ENCODE data around the gene SIRT7.
"Not testable (repeated sequence)": the region's sequence is repeated elsewhere in the genome, so short reads cannot be mapped to it uniquely, and the experiment has no call there.

The SIRT7 gene

GRCh38 chr17:81921537-81921862, 3.5 kb upstream of the SIRT7 start:
- H3K4me3 ChIP-seq: peak overlapping the region in 8 of 10 experiments; percentile 32 to 99 (median 94); a peak in 15 of 20 replicates
- peak overlapping the region in 10 of 11 experiments; percentile 4 to 99 (median 98); a peak in 17 of 22 replicates for H3K27ac ChIP-seq
- H3K27me3 ChIP-seq: no peaks in the 10 kb centered on the region
- H3K4me1 ChIP-seq: peaks cover 82 to 94% (median 88%) of the 10 kb centered on the region in 10 experiments
- H4K20me1 ChIP-seq: peaks cover 31 to 93% (median 67%) of the 10 kb centered on the region in 11 experiments
- TF ChIP-seq Cebpa-rat (IDR thresholded peaks at IDR 0.05): no peak
- H3K9me3 ChIP-seq (replicated peaks in 1 of 11): no peaks in the 10 kb centered on the region
- peak overlapping the region; percentile 98 to 100 (median 100) for H3K4me2 ChIP-seq
- H3K9ac ChIP-seq: peak overlapping the region; percentile 68 to 99 (median 94); a peak in 20 of 22 replicates
- H3K36me3 ChIP-seq: peaks cover 21 to 45% (median 37%) of the 10 kb centered on the region in 11 experiments

GRCh38 chr17:81920612-81921536, 2.9 kb upstream of the SIRT7 start:
- H3K4me2 ChIP-seq: peak overlapping the region; percentile 98 to 100 (median 100)
- peak overlapping the region in 10 of 11 experiments; percentile 4 to 99 (median 94); a peak in 18 of 22 replicates for H3K27ac ChIP-seq
- no peak for TF ChIP-seq Cebpa-rat (IDR thresholded peaks at IDR 0.05)
- peaks cover 31 to 95% (median 73%) of the 10 kb centered on the region in 11 experiments for H4K20me1 ChIP-seq
- no peaks in the 10 kb centered on the region for H3K27me3 ChIP-seq
- H3K4me1 ChIP-seq: peaks cover 79 to 93% (median 89%) of the 10 kb centered on the region in 10 experiments
- H3K4me3 ChIP-seq: peak overlapping the region in 8 of 10 experiments; percentile 32 to 99 (median 92); a peak in 16 of 20 replicates
- H3K9ac ChIP-seq: peak overlapping the region; percentile 68 to 96 (median 74)
- peaks cover 24 to 51% (median 41%) of the 10 kb centered on the region in 11 experiments for H3K36me3 ChIP-seq
- H3K9me3 ChIP-seq (replicated peaks in 1 of 11): no peaks in the 10 kb centered on the region

DNA sequence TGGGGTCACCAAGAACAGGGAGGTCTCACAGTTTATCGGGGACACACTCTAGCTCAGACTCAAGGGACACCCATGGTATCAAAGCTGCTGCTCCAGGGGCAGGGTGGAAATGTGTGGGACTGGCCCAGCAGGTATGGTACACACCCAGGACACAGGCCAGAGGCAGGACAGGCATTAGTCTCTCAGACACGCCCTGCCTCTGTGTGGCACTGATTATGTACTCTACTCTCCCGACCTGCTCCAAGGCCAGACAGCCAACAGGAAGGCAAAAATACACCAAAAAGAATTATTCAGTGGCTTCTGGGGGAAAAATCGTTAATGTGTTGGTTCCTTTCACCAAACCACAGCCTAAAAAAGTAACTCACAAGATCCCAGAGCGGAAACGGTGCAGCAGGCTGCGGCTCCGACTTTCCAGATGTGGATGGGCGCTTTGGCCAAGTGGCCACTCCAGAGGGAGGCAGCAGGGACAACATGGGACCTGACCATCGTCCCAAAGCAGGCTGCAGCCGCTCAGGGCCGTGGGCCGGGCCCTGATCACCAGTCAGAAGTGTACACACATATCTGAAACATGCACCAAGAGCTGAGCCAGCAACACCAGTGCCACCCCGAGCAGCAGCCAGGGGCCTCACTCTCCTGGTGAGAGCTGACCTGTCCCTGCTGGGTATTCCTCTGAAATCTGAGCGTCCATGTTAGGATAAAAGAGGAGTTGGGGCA, 1.0 kb upstream of the SIRT7 start:
- Histone ChIP-seq H3K27me3 (no peaks in the 10 kb centered on the region), H3K4me1 (peaks cover 60 to 84% (median 77%) of the 10 kb centered on the region in 10 experiments), H4K20me1 (peaks cover 34 to 98% (median 86%) of the 10 kb centered on the region in 11 experiments), H3K9me3 (replicated peaks in 1 of 11) (no peaks in the 10 kb centered on the region), H3K4me3 (peak overlapping the region; percentile 81 to 100 (median 97); a peak in 18 of 20 replicates), H3K9ac (peak overlapping the region; percentile 68 to 96 (median 74)), H3K4me2 (peak overlapping the region; percentile 98 to 100 (median 100)), H3K27ac (peak overlapping the region; percentile 34 to 99 (median 94); a peak in 20 of 22 replicates), H3K36me3 (peaks cover 43 to 69% (median 60%) of the 10 kb centered on the region in 11 experiments)
- no peak for TF ChIP-seq Cebpa-rat (IDR thresholded peaks at IDR 0.05)

GRCh38 chr17:81918333-81918669, 325 bp upstream of the SIRT7 start:
- Histone ChIP-seq H3K27ac (peak overlapping the region; percentile 34 to 99 (median 94); a peak in 20 of 22 replicates), H4K20me1 (peaks cover 36 to 98% (median 90%) of the 10 kb centered on the region in 11 experiments), H3K36me3 (peaks cover 50 to 76% (median 67%) of the 10 kb centered on the region in 11 experiments), H3K4me1 (peaks cover 60 to 77% (median 71%) of the 10 kb centered on the region in 10 experiments), H3K9ac (peak overlapping the region; percentile 68 to 96 (median 74); a peak in 21 of 22 replicates), H3K4me3 (peak overlapping the region; percentile 81 to 100 (median 97); a peak in 19 of 20 replicates), H3K4me2 (peak overlapping the region; percentile 98 to 100 (median 100))
- H3K9me3 ChIP-seq (replicated peaks in 1 of 11); H3K27me3 ChIP-seq: not testable (repeated sequence)

- Histone ChIP-seq H3K27me3 (no peaks in the 10 kb centered on the region), H3K9me3 (replicated peaks in 1 of 11) (no peaks in the 10 kb centered on the region), H3K27ac (peak overlapping the region in 2 of 11 experiments; percentile 86 to 89; a peak in 3 of 22 replicates), H3K4me2 (peak overlapping the region; percentile 90 to 100 (median 96)), H3K9ac (peak overlapping the region; percentile 84 to 97 (median 92); a peak in 21 of 22 replicates), H3K4me3 (peak overlapping the region; percentile 81 to 100 (median 97)), H3K36me3 (peaks cover 56 to 80% (median 69%) of the 10 kb centered on the region in 11 experiments), H3K4me1 (peaks cover 51 to 74% (median 60%) of the 10 kb centered on the region in 10 experiments), H4K20me1 (peaks cover 54 to 99% (median 95%) of the 10 kb centered on the region in 11 experiments)
- no peak for TF ChIP-seq Cebpa-rat (IDR thresholded peaks at IDR 0.05)
Observed at GRCh38 chr17:81916234-81917001, 1.6 kb downstream of the SIRT7 start.

- peak overlapping the region in 5 of 11 experiments; percentile 9 to 57 (median 19); a peak in 1 of 22 replicates for H3K9ac ChIP-seq
- 0 out of 22 replicates have a peak overlapping the region, but pooled peaks of 2 of the 11 experiments have one; percentile 90 to 96 for H3K4me2 ChIP-seq
- H3K27ac ChIP-seq: no peak overlapping the region
- H4K20me1 ChIP-seq: peaks cover 61 to 95% (median 86%) of the 10 kb centered on the region in 11 experiments
- peaks cover 42 to 66% (median 53%) of the 10 kb centered on the region in 10 experiments for H3K4me1 ChIP-seq
- no peak overlapping the region for H3K4me3 ChIP-seq
- no peak for TF ChIP-seq Cebpa-rat (IDR thresholded peaks at IDR 0.05)
- no peaks in the 10 kb centered on the region for H3K9me3 ChIP-seq (replicated peaks in 1 of 11)
- peaks cover 45 to 69% (median 58%) of the 10 kb centered on the region in 11 experiments for H3K36me3 ChIP-seq
- no peaks in the 10 kb centered on the region for H3K27me3 ChIP-seq
Observed at GRCh38 chr17:81915331-81915730, 2.6 kb downstream of the SIRT7 start.

DNA sequence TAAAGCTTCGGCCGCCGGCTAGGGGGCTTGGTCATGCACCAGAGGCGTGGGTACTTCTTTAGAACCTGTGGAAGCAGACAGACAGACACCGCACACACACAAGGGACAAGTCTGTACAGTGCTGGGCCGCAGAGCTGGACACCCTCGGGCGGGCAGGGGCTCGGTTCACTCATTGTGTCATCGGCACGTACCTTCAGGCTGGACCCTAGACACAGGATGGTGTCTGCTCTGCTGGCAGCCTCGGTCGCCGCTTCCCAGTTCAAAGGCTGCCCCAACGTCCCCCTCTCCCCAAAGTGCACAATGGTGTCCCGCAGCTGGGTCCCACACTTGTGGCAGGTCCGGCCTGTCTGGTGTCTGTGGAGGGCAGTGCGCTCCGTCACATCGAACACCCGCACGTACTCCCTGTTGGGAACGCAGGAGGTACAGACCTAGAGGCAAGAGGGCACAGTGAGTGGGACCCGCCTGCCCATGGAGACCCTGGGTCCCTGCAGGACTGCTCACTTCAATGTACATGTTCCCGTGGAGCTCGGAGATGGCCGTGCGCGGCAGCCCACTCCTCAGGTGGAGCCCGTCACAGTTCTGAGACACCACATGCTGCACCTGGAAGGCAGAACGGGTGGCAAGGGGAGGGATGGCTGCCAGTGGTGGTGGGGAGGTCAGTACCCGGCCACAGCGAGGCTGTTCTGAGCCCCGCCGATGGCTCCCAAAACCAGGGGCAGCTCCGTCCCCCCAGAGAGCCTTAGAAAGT, 3.7 kb downstream of the SIRT7 start:
- no peak overlapping the region for H3K4me2 ChIP-seq
- peaks cover 69 to 95% (median 86%) of the 10 kb centered on the region in 11 experiments for H4K20me1 ChIP-seq
- H3K27me3 ChIP-seq: no peaks in the 10 kb centered on the region
- no peak for TF ChIP-seq Cebpa-rat (IDR thresholded peaks at IDR 0.05)
- H3K9ac ChIP-seq: peak overlapping the region in 4 of 11 experiments; percentile 14 to 57 (median 23); a peak in 4 of 22 replicates
- H3K36me3 ChIP-seq: peaks cover 45 to 62% (median 50%) of the 10 kb centered on the region in 11 experiments
- H3K4me1 ChIP-seq: peaks cover 40 to 66% (median 52%) of the 10 kb centered on the region in 10 experiments
- H3K27ac ChIP-seq: no peak overlapping the region
- H3K9me3 ChIP-seq (replicated peaks in 1 of 11): no peaks in the 10 kb centered on the region
- no peak overlapping the region for H3K4me3 ChIP-seq
